ENCODE data around the gene ARSK.

Gene ARSK

GRCh38 chr5:95549030-95549429 is 5.9 kb upstream of the ARSK start:
- H3K56ac ChIP-seq (ENCODE audit: low read length), result no peak overlapping the region
- peaks cover 9% of the 10 kb centered on the region for H3K79me1 ChIP-seq (ENCODE audit: low read length)
- H3K4me3 ChIP-seq (ENCODE audit: low read length), result no peak overlapping the region
- H3K27me3 ChIP-seq (ENCODE audit: insufficient read depth, low read length, poor library complexity), result no peaks in the 10 kb centered on the region
- H3K4ac ChIP-seq (ENCODE audit: low read depth, low read length), result no peak overlapping the region
- peaks cover 6% of the 10 kb centered on the region for H3K79me2 ChIP-seq (ENCODE audit: control insufficient read depth, insufficient read depth, low read length)
- H2BK15ac ChIP-seq (replicated peaks; ENCODE audit: low read depth), result no peak overlapping the region
- no peak overlapping the region for H3K4me2 ChIP-seq (ENCODE audit: low read length)
- no peak for DNase-seq
- peaks cover 3% of the 10 kb centered on the region for H3K4me1 ChIP-seq (ENCODE audit: control insufficient read depth, low read depth, low read length)
- no peak overlapping the region for H3K18ac ChIP-seq (ENCODE audit: low read length)
- H3K9ac ChIP-seq (ENCODE audit: low read length), result no peak overlapping the region
- no peak overlapping the region for H4K8ac ChIP-seq (ENCODE audit: low read depth, low read length)
- peaks cover 2% of the 10 kb centered on the region for H3K36me3 ChIP-seq (ENCODE audit: control insufficient read depth, insufficient read depth, low read length)
- H3K27ac ChIP-seq (ENCODE audit: low read depth, low read length), result no peak overlapping the region
- no peak overlapping the region for H2AK5ac ChIP-seq (ENCODE audit: low read length)
- H2BK120ac ChIP-seq (ENCODE audit: low read depth, low read length), result no peak overlapping the region
- no peak overlapping the region for H2BK5ac ChIP-seq (ENCODE audit: low read length)
- no peak overlapping the region for H3K23ac ChIP-seq (ENCODE audit: low read length)
- no peak overlapping the region for H4K5ac ChIP-seq (ENCODE audit: low read length)

GRCh38 chr5:95554331-95554646 is 612 bp upstream of the ARSK start:
- Histone ChIP-seq H3K4me3 (ENCODE audit: low read length) (peak overlapping the region; percentile 74), H3K79me1 (ENCODE audit: low read length) (peaks cover 11% of the 10 kb centered on the region), H2AK5ac (ENCODE audit: low read length) (no peak overlapping the region), H4K8ac (ENCODE audit: low read depth, low read length) (no peak overlapping the region), H3K36me3 (ENCODE audit: control insufficient read depth, insufficient read depth, low read length) (no peaks in the 10 kb centered on the region), H3K27ac (ENCODE audit: low read depth, low read length) (no peak overlapping the region), H2BK5ac (ENCODE audit: low read length) (no peak overlapping the region), H3K4me2 (ENCODE audit: low read length) (peak overlapping the region; percentile 57), H3K27me3 (ENCODE audit: insufficient read depth, low read length, poor library complexity) (no peaks in the 10 kb centered on the region), H3K18ac (ENCODE audit: low read length) (no peak overlapping the region), H2BK120ac (ENCODE audit: low read depth, low read length) (no peak overlapping the region), H3K4me1 (ENCODE audit: control insufficient read depth, low read depth, low read length) (peaks cover 6% of the 10 kb centered on the region), H2BK15ac (replicated peaks; ENCODE audit: low read depth) (no peak overlapping the region), H3K79me2 (ENCODE audit: control insufficient read depth, insufficient read depth, low read length) (peaks cover 10% of the 10 kb centered on the region), H3K56ac (ENCODE audit: low read length) (peak overlapping the region; percentile 93), H3K4ac (ENCODE audit: low read depth, low read length) (no peak overlapping the region), H4K5ac (ENCODE audit: low read length) (no peak overlapping the region), H3K23ac (ENCODE audit: low read length) (no peak overlapping the region), H3K9ac (ENCODE audit: low read length) (peak overlapping the region; percentile 79)
- no peak for DNase-seq
- no CpG with 5 or more reads among the region's 6 CpGs for WGBS (ENCODE audit: extremely low coverage, insufficient coverage, low lambda C conversion rate)

GRCh38 chr5:95555553-95555952 is 652 bp downstream of the ARSK start:
- H3K4me1 ChIP-seq (ENCODE audit: control insufficient read depth, low read depth, low read length), result peaks cover 6% of the 10 kb centered on the region
- H3K36me3 ChIP-seq (ENCODE audit: control insufficient read depth, insufficient read depth, low read length), result no peaks in the 10 kb centered on the region
- H3K79me1 ChIP-seq (ENCODE audit: low read length), result peaks cover 11% of the 10 kb centered on the region
- H3K27me3 ChIP-seq (ENCODE audit: insufficient read depth, low read length, poor library complexity), result no peaks in the 10 kb centered on the region
- peak overlapping the region; percentile 83 for H3K4me3 ChIP-seq (ENCODE audit: low read length)
- no peak overlapping the region for H2BK5ac ChIP-seq (ENCODE audit: low read length)
- peak overlapping the region; percentile 95 for H3K56ac ChIP-seq (ENCODE audit: low read length)
- H3K4me2 ChIP-seq (ENCODE audit: low read length), result peak overlapping the region; percentile 83
- no peak overlapping the region for H2AK5ac ChIP-seq (ENCODE audit: low read length)
- peaks cover 10% of the 10 kb centered on the region for H3K79me2 ChIP-seq (ENCODE audit: control insufficient read depth, insufficient read depth, low read length)
- WGBS (ENCODE audit: extremely low coverage, insufficient coverage, low lambda C conversion rate), result no CpG with 5 or more reads among the region's 9 CpGs
- no peak overlapping the region for H3K4ac ChIP-seq (ENCODE audit: low read depth, low read length)
- H4K5ac ChIP-seq (ENCODE audit: low read length), result no peak overlapping the region
- H3K18ac ChIP-seq (ENCODE audit: low read length), result no peak overlapping the region
- H3K9ac ChIP-seq (ENCODE audit: low read length), result peak overlapping the region; percentile 82
- DNase-seq, result no peak
- H2BK15ac ChIP-seq (replicated peaks; ENCODE audit: low read depth), result no peak overlapping the region
- no peak overlapping the region for H3K23ac ChIP-seq (ENCODE audit: low read length)
- no peak overlapping the region for H4K8ac ChIP-seq (ENCODE audit: low read depth, low read length)
- H3K27ac ChIP-seq (ENCODE audit: low read depth, low read length), result peak overlapping the region; percentile 85
- no peak overlapping the region for H2BK120ac ChIP-seq (ENCODE audit: low read depth, low read length)

- peaks cover 8% of the 10 kb centered on the region for H3K79me1 ChIP-seq (ENCODE audit: low read length)
- H2BK5ac ChIP-seq (ENCODE audit: low read length), result no peak overlapping the region
- no peak overlapping the region for H3K9ac ChIP-seq (ENCODE audit: low read length)
- H4K5ac ChIP-seq (ENCODE audit: low read length), result no peak overlapping the region
- H3K23ac ChIP-seq (ENCODE audit: low read length), result no peak overlapping the region
- H3K79me2 ChIP-seq (ENCODE audit: control insufficient read depth, insufficient read depth, low read length), result peaks cover 10% of the 10 kb centered on the region
- WGBS (ENCODE audit: extremely low coverage, insufficient coverage, low lambda C conversion rate), result no CpG with 5 or more reads among the region's 2 CpGs
- no peak overlapping the region for H3K27ac ChIP-seq (ENCODE audit: low read depth, low read length)
- H3K4me2 ChIP-seq (ENCODE audit: low read length), result no peak overlapping the region
- DNase-seq, result peak; percentile 18
- H3K4me1 ChIP-seq (ENCODE audit: control insufficient read depth, low read depth, low read length), result peaks cover 6% of the 10 kb centered on the region
- no peak overlapping the region for H2BK120ac ChIP-seq (ENCODE audit: low read depth, low read length)
- no peak overlapping the region for H4K8ac ChIP-seq (ENCODE audit: low read depth, low read length)
- no peak overlapping the region for H3K18ac ChIP-seq (ENCODE audit: low read length)
- no peak overlapping the region for H3K4me3 ChIP-seq (ENCODE audit: low read length)
- H2BK15ac ChIP-seq (replicated peaks; ENCODE audit: low read depth), result no peak overlapping the region
- H3K36me3 ChIP-seq (ENCODE audit: control insufficient read depth, insufficient read depth, low read length), result no peaks in the 10 kb centered on the region
- H2AK5ac ChIP-seq (ENCODE audit: low read length), result no peak overlapping the region
- no peak overlapping the region for H3K4ac ChIP-seq (ENCODE audit: low read depth, low read length)
- no peak overlapping the region for H3K56ac ChIP-seq (ENCODE audit: low read length)
- no peaks in the 10 kb centered on the region for H3K27me3 ChIP-seq (ENCODE audit: insufficient read depth, low read length, poor library complexity)
Observed at GRCh38 chr5:95557841-95558240, 2.9 kb downstream of the ARSK start.

GRCh38 chr5:95562282-95562681 is 7.4 kb downstream of the ARSK start:
- H3K27ac ChIP-seq (ENCODE audit: low read depth, low read length), result no peak overlapping the region

GRCh38 chr5:95563367-95563766 is 8.5 kb downstream of the ARSK start:
- no CpG with 5 or more reads among the region's 5 CpGs for WGBS (ENCODE audit: extremely low coverage, insufficient coverage, low lambda C conversion rate)
- no peak overlapping the region for H2BK120ac ChIP-seq (ENCODE audit: low read depth, low read length)

More at GRCh38 chr5:95562282-95562681, 7.4 kb downstream of the ARSK start:
- H2BK15ac ChIP-seq (replicated peaks; ENCODE audit: low read depth), result no peak overlapping the region
- H3K4me2 ChIP-seq (ENCODE audit: low read length), result no peak overlapping the region
- H3K79me1 ChIP-seq (ENCODE audit: low read length), result peaks cover 2% of the 10 kb centered on the region
- no peaks in the 10 kb centered on the region for H3K79me2 ChIP-seq (ENCODE audit: control insufficient read depth, insufficient read depth, low read length)
- H2AK5ac ChIP-seq (ENCODE audit: low read length), result no peak overlapping the region
- no peak overlapping the region for H4K5ac ChIP-seq (ENCODE audit: low read length)
- no peak overlapping the region for H4K8ac ChIP-seq (ENCODE audit: low read depth, low read length)
- WGBS (ENCODE audit: extremely low coverage, insufficient coverage, low lambda C conversion rate), result no CpG with 5 or more reads among the region's 1 CpG
- H3K18ac ChIP-seq (ENCODE audit: low read length), result no peak overlapping the region
- no peak overlapping the region for H2BK5ac ChIP-seq (ENCODE audit: low read length)
- H3K56ac ChIP-seq (ENCODE audit: low read length), result no peak overlapping the region
- no peaks in the 10 kb centered on the region for H3K4me1 ChIP-seq (ENCODE audit: control insufficient read depth, low read depth, low read length)
- no peaks in the 10 kb centered on the region for H3K27me3 ChIP-seq (ENCODE audit: insufficient read depth, low read length, poor library complexity)
- H3K4ac ChIP-seq (ENCODE audit: low read depth, low read length), result no peak overlapping the region
- no peak for DNase-seq
- H2BK120ac ChIP-seq (ENCODE audit: low read depth, low read length), result no peak overlapping the region
- H3K4me3 ChIP-seq (ENCODE audit: low read length), result no peak overlapping the region
- no peak overlapping the region for H3K9ac ChIP-seq (ENCODE audit: low read length)
- H3K36me3 ChIP-seq (ENCODE audit: control insufficient read depth, insufficient read depth, low read length), result no peaks in the 10 kb centered on the region
- no peak overlapping the region for H3K23ac ChIP-seq (ENCODE audit: low read length)

More at GRCh38 chr5:95563367-95563766, 8.5 kb downstream of the ARSK start:
- no peaks in the 10 kb centered on the region for H3K79me1 ChIP-seq (ENCODE audit: low read length)
- no peaks in the 10 kb centered on the region for H3K79me2 ChIP-seq (ENCODE audit: control insufficient read depth, insufficient read depth, low read length)
- no peak overlapping the region for H3K23ac ChIP-seq (ENCODE audit: low read length)
- no peak overlapping the region for H4K5ac ChIP-seq (ENCODE audit: low read length)
- no peaks in the 10 kb centered on the region for H3K4me1 ChIP-seq (ENCODE audit: control insufficient read depth, low read depth, low read length)
- no peak overlapping the region for H3K4me2 ChIP-seq (ENCODE audit: low read length)
- H2BK5ac ChIP-seq (ENCODE audit: low read length), result no peak overlapping the region
- no peak overlapping the region for H3K18ac ChIP-seq (ENCODE audit: low read length)
- H4K8ac ChIP-seq (ENCODE audit: low read depth, low read length), result no peak overlapping the region
- no peak overlapping the region for H3K27ac ChIP-seq (ENCODE audit: low read depth, low read length)
- no peaks in the 10 kb centered on the region for H3K36me3 ChIP-seq (ENCODE audit: control insufficient read depth, insufficient read depth, low read length)
- no peak overlapping the region for H2AK5ac ChIP-seq (ENCODE audit: low read length)
- no peak overlapping the region for H2BK15ac ChIP-seq (replicated peaks; ENCODE audit: low read depth)
- DNase-seq, result no peak
- no peak overlapping the region for H3K9ac ChIP-seq (ENCODE audit: low read length)
- no peak overlapping the region for H3K56ac ChIP-seq (ENCODE audit: low read length)
- H3K27me3 ChIP-seq (ENCODE audit: insufficient read depth, low read length, poor library complexity), result no peaks in the 10 kb centered on the region
- no peak overlapping the region for H3K4ac ChIP-seq (ENCODE audit: low read depth, low read length)
- H3K4me3 ChIP-seq (ENCODE audit: low read length), result no peak overlapping the region

Measured in mesendoderm (in vitro differentiated cells).